Measurements from ENCODE around the gene PTPRJ.
"Not testable (repeated sequence)": the region's sequence is repeated elsewhere in the genome, so short reads cannot be mapped to it uniquely, and the experiment has no call there.

Gene PTPRJ

DNA sequence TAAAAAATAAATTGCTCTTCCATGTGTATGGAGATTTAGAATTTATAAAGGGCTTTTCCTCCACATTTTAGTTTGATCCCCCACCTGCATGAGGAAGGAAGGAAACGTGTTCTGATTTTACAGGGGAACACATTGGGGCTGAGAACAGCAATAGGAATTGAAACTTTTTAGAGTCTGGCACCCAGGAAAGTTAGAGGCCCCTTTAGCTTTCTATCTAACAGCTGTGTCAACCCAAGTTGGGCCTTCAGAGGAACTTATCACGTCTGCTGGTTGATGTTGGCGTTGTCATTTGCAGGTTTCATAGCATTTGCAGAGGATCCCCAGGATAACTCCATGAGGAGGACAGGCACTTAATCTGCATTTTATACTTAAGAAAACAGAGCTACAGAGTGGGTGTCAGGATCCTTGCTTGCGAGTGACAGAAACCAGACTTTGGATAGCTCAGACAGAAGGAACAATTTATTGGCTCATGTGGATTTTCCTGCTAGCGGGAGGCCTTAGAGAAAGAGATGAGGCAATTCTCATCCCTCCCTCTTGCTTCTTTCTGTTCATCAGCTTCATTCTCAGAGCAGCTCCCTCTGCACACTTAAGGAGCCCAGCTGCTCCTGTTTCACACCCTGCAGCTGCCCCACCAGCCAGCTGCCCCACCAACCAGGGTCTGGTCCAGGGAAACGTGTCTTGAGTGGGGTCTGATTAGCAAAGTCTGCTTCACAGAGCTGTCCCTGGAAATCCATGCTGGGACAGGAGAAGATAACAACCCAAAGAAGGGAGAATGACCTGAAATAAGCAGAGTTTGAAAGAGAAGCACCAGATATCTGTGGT lies 143.8 kb downstream of the PTPRJ start:
- DNase-seq = no peak

DNA sequence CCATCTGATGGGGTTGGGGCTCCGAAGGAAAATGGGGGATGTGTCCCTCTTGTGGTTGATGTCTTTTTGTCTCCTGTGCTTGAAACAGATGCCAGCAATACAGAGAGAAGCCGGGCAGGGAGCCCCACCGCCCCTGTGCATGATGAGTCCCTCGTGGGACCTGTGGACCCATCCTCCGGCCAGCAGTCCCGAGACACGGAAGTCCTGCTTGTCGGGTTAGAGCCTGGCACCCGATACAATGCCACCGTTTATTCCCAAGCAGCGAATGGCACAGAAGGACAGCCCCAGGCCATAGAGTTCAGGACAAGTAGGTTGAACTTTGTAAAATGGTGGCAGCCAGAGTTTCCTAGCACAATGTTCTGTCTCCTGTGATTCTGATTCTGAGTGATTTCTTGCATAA lies 144.5 kb downstream of the PTPRJ start:
- DNase-seq = no peak

DNA sequence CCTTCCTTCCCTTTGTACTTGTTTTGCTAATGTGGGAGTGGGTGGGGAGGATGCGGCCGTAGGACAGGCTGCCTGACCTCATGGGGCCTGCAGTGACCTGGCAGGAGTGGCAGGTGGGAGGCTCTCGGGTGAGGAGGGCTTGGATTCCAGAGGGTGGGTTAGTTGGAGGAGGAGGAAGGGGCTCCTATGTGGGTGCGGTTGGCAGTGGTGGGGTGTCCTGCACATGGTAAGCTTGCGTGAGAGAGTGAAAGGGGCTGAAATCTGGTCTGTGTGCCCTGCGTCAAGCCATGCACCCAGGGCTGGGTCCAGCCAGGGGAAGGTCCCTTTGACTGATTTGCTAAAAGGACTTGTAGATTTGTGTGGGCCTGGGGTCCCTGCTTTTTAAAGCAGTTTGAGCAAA lies 145.5 kb downstream of the PTPRJ start:
- no peak for DNase-seq

DNA sequence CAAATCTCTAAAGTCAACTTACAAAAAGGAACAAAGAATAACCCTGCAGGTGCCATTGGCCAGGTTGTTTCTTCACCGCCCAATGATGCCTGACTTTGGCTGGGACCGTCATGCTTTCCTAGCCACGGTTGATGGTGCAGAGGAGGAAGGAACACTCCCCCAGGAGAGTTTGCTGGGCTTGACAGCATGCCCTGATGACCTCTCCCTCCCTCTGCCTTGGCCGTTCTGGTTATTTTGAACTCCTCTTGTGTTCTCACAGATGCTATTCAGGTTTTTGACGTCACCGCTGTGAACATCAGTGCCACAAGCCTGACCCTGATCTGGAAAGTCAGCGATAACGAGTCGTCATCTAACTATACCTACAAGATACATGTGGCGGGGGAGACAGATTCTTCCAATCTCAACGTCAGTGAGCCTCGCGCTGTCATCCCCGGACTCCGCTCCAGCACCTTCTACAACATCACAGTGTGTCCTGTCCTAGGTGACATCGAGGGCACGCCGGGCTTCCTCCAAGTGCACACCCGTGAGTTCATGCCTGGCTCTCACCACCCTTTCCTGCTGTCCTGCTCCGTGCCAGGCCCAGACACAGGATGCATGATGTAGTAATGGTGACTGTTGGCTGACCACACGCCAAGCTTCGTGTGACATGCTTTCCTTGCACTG lies 147.3 kb downstream of the PTPRJ start:
- DNase-seq = no peak

DNA sequence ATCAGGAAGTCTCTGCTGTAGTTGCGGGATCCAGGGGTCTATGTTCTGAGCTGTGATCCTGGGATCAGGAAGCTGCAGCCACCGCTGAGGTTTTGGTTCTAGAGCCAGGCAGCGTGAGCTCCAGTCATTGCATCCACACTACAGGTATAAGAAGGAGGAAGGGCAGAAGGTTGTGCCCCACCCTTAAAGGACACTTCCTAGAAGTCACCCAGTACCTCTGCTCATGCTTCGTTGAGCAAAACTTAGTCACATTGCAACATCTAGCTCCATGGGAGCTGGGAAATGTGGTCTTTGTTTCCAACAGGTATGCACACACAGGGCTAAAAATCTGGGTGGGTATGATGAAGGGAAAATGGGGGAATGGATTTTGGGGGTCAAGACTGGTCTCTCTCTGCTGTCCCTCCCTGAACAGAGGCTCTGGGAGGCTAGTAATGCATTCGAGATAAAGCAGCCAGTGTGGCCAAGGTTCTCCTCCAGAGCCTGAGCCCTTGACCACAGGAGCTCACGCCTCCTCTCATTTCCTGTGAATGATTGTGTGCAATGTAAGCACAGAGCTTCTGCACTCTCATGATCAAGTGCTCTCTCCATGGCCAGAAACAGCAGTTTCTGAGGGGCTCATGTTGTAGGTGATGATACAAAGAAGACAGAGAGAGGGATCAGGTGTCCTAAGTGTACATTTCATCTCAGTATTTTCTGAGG lies 149.5 kb downstream of the PTPRJ start:
- no peak for DNase-seq

DNA sequence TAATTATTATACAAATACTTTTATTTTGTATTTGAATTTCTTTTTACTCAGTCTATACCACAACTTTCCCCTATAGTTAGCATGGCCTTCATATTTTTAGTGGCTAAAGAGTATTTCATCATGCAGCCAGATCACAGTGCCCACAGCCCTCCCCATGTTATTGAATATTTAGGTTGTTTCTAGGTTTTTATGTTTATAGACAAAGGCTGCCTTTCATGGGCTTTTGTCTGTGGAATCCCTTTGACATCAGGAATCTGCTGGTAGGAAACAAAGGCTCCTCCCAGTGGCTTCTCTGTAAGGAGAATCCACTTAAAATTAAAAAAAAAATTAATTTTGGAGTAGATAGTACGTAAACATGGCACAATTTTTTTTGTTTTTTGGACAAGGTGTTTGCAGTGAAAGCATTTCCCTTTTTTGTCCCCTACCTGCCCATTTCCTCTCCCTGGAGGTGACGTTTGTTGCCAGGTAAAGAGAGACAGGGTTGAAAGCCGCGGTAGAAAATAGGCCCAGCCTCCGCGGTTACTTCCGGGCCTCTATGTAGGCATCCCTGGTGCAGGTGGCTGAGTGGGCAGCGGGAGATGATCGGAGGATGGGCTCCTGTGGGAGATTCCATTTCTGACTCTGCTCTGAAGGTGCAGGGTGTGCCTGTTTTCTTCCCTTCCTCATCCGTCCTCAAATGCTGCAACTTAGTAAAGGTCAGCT lies 154.0 kb downstream of the PTPRJ start:
- no peak for DNase-seq

DNA sequence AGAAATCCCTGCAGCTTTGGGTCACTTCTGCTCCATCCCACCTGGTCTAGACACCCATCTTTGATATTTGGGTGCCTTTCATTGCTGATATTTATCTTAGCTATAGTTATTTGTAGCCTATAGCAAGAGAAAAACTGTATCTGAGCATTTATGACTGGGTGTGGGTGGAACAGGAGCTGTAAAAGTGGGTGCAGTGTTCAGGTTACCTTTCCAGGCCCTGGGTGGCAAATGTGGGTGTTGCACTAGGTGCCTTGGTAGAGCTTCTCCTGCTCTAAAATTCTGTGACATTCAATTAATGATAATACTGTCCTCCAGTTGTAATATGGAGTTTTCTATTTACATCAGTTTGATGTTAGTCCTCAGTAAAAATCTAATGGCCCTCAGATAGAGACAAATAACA lies 157.9 kb downstream of the PTPRJ start:
- DNase-seq = no peak

DNA sequence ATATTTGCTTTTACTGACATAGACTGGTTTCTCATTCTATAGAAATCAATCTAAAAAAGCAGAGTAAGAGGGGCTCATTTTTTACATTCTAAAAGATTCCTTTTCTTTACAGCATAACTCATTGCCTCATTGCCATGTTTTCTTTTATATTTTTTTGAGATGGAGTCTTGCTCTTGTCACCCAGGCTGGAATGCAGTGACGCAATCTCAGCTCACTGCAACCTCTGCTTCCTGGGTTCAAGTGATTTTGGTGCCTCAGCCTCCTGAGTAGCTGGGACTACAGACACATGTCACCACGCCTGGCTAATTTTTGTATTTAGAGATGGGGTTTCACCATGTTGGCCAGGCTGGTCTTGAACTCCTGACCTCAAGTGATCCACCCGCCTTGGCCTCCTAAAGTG lies 159.5 kb downstream of the PTPRJ start:
- not testable (repeated sequence) for DNase-seq

DNA sequence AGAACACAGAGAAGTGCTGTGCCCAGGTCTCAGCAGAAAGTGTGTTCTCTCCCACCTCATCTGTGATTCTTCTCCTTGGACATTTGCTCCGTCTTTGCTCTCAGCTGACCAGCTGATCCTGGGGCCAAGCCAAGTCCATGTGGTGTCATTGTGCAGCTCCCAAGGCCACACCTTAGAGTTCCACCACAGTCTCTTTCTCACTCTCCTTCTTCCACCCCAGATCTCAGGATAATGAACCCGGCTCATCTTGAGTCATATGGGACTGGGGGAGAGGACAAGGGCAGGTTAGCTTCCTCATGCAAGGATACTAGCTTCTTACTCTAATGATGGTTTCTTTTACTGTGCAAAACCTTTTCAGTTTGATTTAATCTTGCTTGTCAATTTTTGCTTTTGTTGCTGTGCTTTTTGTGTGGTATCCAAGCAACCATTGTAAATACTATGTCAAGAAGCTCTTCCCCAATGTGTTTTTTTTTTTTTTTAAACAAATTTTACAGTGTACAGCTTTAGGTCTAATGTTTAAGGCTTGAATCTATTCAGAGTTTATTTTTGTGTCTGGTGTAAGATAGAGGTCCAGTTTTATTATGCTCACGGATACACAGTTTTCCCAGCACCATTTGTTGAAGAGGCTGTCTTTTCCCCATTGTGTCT lies 161.2 kb downstream of the PTPRJ start:
- no peak for DNase-seq

DNA sequence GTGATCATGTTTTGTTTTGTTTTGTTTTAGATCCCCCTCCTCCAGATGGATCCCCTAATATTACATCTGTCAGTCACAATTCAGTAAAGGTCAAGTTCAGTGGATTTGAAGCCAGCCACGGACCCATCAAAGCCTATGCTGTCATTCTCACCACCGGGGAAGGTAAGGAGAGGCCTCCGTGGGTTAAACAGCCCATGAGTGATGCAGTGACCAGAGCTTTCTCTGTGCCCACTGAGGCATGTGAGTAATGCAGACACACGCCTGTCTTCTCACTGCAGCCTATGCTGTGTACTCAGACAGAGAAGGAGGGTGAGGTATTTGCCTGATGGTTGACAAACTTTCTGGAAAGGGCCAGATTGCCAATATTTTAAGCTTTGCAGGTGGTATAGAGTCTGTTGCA lies 162.5 kb downstream of the PTPRJ start:
- DNase-seq = no peak

DNA sequence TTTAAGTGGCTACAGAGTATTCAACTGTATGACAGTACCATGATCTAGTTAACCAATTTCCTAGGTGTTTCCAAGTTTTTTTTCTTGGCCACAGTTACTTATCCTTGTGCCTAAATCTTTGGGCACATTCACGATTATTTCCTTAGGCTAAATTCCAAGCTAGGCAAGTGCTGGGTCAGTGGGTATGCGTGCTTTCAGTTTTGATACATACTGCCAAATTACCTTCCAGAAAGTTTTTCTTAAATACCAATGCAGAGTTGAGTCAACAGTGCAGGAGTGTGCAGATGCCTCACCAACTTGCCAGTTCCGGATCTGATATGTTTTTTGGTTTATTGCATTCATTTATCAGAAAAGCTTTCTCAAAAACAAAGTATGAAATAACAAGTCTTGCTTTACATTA lies 168.4 kb downstream of the PTPRJ start:
- DNase-seq = no peak

DNA sequence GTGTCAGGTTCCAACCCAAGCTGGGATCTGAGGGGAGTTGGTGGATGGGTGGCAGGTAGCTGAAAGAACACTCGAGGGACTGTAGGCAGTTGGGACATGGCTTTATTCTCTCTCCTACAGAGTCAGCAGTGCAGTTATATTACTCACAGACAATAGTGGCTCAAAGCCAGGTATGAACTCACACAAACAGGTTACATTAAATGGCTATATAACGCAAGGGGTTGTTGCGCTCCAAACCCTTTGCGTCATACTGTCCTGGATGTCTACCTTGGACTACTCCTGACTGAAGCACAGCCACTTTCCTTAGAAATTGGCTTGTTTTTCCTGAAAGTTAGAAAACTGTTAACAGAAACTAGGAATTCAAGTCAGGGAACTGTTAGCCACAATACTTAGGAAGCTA lies 169.9 kb downstream of the PTPRJ start:
- DNase-seq = no peak

DNA sequence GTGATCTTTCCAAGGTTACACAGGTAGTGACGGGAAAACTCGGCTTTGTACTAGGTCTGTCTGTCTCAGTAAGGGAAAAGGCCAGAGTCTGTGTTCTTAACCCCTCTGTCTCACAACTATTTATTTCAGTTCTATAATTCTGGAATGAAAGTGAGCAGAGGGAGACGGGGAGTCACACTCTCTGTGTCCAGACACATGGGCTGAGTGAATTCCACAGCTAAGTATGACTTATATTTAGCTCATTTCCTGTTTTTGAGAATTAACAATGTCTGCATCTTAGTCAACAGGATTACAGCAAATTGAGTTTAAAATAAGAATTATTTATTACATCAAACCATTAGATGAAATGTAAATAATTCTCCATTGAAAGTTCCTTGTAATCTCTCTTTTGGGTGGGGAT lies 173.8 kb downstream of the PTPRJ start:
- no peak for DNase-seq

DNA sequence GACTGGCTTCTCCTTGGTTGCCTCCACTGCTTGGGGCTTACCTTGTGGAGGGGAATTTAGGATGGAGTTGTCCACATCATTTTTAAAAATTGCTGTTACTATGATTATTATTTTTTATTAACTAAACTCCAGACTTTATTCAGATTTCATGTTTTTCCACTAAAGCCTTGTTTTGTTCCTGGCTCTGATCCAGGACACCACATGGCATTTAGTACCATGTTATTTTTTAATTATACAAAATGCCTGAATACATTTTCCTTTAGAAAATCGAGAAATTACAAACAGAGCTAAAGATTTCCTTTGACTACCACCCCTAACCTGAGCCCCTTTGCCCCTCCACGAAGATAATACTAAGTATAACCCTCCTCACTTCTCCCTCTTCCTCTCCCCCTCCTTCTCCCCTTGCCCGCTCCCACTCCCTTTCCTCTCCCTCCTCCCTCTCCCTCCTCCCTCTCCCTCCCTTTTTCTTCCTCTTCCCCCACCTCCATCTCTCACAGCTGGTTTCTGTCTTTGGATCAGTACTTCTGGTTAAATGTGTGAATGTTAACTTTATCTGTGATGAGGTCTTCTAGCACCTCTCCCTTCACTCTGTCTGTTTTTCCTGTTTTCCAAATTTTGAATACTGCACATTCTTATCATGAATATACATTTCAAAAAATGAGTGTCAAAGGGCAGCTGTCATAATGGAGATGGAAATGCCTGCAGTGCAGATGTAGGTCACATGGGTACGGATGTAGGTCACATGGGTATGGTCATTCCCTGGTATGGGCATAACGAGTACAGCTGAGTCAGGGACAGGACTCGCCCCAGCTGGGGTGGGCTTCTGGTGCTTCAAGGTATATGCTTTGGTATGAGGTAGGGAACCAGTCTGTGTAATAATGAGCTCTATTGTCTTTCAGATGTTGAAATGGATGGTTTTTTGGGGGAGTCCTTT lies 181.9 kb downstream of the PTPRJ start:
- no peak for DNase-seq

DNA sequence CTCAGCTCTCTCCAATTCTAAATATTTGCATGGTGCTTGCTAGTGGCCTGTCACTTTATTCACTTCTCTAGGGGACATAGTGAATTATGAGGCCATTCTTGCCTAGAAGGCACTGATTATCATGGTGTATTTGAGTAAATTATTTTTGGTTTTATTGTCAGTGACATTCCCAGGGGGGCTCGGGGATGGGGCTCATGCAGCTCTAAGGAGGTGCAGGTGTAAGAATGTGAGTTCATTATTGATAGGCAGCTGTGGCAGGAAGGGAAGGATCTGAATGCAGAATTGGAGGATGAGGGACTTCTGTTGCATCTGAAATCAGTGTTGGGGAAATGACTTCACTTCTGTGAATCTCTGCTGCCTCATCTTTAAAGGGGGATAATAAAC lies 182.5 kb downstream of the PTPRJ start:
- DNase-seq = no peak

DNA sequence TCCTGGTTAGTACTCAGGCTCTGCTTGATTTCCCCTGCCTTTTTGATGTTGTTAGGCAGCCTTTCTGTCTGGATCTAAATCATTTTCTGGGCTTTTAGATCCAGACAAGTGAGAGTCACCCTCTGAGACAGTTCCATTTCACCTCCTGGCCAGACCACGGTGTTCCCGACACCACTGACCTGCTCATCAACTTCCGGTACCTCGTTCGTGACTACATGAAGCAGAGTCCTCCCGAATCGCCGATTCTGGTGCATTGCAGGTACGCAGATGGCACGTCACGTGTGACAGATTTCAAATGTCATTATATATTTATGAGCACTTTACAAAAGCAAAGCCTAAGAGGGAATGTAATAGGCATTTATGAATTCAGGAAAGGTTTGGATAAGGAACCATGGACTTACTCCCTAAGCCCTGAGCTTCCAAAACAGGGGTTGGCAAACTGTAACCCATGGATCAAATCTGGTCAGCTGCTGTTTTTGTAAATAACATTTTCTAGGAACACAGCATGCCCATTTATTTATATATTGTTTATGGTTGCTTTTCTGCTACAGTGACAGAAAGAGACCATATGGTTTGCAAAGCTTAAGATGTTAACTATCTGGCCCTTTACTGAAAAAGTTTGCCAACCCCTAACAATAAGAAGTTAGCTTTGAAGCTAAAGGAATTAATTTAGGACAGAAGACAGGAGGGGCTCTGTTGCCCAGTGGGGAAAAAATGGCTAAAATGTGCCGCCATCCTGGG lies 183.2 kb downstream of the PTPRJ start:
- no peak for DNase-seq

DNA sequence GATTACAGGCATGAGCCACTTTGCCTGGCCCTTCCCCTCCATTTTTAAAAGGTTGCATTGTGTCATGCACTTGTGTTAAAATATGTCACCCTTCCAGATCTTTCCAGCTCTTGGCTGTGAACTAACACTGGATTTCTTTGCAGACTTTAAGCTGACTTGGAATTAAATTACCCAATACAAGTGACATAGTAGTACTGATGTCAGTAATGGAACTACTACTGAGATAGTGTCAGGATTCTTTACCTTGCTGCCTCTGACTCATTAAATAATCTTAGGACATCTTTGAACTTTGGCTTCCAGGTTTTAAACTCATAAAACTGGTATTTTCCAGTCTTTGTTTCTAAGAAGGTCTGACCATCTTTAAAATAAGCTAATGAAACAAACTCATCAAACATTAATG lies 184.5 kb downstream of the PTPRJ start:
- DNase-seq = no peak

DNA sequence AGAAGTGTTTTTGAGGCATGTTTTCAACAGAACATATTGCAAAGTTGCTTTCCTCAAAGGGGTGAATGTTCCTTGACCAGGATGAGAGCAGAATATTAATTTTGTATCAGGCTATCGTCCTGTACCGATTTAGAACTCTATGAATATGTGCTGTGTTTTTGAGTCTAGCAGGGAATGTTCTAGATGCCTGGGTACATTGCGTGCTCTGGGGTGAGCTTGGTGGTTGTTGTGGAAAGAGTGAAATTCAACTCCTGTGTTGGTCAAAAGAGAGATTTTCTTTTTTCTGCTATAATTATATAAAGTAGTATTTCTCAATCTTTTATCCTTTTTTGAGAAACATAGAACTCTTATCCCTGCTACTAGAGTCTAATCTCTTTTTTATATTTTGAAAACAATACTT lies 185.1 kb downstream of the PTPRJ start:
- DNase-seq = no peak

DNA sequence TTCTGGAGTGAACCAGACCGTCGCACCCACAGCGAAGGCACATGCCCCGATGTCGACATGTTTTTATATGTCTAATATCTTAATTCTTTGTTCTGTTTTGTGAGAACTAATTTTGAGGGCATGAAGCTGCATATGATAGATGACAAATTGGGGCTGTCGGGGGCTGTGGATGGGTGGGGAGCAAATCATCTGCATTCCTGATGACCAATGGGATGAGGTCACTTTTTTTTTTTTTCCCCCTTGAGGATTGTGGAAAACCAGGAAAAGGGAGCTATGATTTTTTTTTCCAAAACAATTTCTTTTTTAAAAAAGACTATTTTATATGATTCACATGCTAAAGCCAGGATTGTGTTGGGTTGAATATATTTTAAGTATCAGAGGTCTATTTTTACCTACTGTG lies 187.0 kb downstream of the PTPRJ start:
- no peak for DNase-seq

DNA sequence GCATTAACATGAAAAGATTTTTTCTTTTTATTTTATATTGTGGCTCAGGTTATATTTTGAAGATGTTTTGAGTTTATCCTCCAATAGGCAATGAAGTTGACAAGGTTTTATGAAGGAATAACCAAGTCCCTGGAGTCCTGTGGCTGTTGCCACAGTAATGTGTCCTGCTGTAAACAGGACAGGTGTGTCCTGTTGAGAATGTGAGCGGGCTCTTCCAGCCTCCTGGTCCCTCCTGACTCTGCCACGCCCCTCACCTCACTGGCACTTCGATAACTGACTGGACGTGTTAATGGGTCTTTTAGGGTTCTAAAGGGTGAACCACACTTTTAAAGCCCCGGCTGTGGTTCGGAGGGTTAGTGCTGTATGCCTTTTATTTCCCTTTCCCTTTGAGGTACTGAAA lies 188.5 kb downstream of the PTPRJ start:
- no peak for DNase-seq

DNA sequence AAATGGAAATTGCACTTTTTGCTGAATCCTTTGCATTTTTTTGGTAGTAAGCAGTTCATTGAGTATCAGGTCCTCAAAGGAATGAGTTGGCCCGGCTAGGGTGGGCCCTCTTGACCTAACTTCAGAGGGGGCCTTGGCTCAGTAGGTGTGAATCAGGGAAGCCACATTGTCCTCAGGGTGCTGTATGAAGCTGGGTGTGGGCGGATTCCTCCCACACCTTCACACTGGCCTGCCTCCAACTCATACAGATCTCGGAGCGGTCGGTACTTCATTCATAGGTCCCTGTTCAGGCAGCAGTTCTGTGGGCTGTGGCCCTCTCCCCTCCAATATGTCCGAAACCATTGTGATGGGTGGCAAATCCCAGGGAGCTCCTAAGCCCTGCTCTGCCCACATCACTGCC lies 188.9 kb downstream of the PTPRJ start:
- DNase-seq = no peak
